DMS53 treated with DMSO at 0.1 percent for 48 hours (cell line): ENCODE data around the gene AEBP2.
"Not testable (repeated sequence)": the region's sequence is repeated elsewhere in the genome, so short reads cannot be mapped to it uniquely, and the experiment has no call there.

Experiments
- DNase-seq: peaks from one replicate; lab custom pipeline; 2025; ENCODE audit not compliant: unreplicated experiment; lab: John Stamatoyannopoulos, UW

AEBP2 gene

GRCh38 chr12:19439059-19440018, at the start of gene AEBP2:
Gene AEBP2 (plus strand): TSS chr12:19439492. CDS start chr12:19439700, 208 bp downstream.
- peak; percentile 96 for DNase-seq

GRCh38 chr12:19390051-19390598, 49.2 kb upstream of the AEBP2 start:
- DNase-seq, result no peak

GRCh38 chr12:19392644-19393043, 46.6 kb upstream of the AEBP2 start:
- not testable (repeated sequence) for DNase-seq

GRCh38 chr12:19394385-19394784, 44.9 kb upstream of the AEBP2 start:
- DNase-seq, result no peak

- DNase-seq, result no peak
Observed at GRCh38 chr12:19397534-19397933, 41.8 kb upstream of the AEBP2 start.

- no peak for DNase-seq
Observed at GRCh38 chr12:19398376-19399363, 40.6 kb upstream of the AEBP2 start.

GRCh38 chr12:19400649-19401285, 38.5 kb upstream of the AEBP2 start:
- not testable (repeated sequence) for DNase-seq

GRCh38 chr12:19402211-19402610, 37.1 kb upstream of the AEBP2 start:
- DNase-seq, result no peak

GRCh38 chr12:19402743-19403431, 36.4 kb upstream of the AEBP2 start:
- DNase-seq, result no peak

GRCh38 chr12:19404242-19404880, 34.9 kb upstream of the AEBP2 start:
- DNase-seq, result no peak

- no peak for DNase-seq
Observed at GRCh38 chr12:19409376-19409775, 29.9 kb upstream of the AEBP2 start.

GRCh38 chr12:19410211-19410610, 29.1 kb upstream of the AEBP2 start:
- DNase-seq, result no peak

GRCh38 chr12:19410629-19411185, 28.6 kb upstream of the AEBP2 start:
- no peak for DNase-seq

GRCh38 chr12:19411234-19412204, 27.8 kb upstream of the AEBP2 start:
- no peak for DNase-seq

GRCh38 chr12:19412844-19413243, 26.4 kb upstream of the AEBP2 start:
- no peak for DNase-seq

GRCh38 chr12:19413582-19413981, 25.7 kb upstream of the AEBP2 start:
- DNase-seq, result not testable (repeated sequence)

GRCh38 chr12:19415563-19415962, 23.7 kb upstream of the AEBP2 start:
- no peak for DNase-seq

- DNase-seq, result no peak
Observed at GRCh38 chr12:19419086-19419485, 20.2 kb upstream of the AEBP2 start.
